Measurements from ENCODE around the gene MATN1. TPM values are rescaled to one million over a fixed set of nuclear protein-coding genes. Genes with fewer than 3 reads are reported as not detected.

The MATN1 gene
- total and polyA plus RNA-seq, 2 experiments from 2014 or later = 0.47 to 3.7 TPM

DNA sequence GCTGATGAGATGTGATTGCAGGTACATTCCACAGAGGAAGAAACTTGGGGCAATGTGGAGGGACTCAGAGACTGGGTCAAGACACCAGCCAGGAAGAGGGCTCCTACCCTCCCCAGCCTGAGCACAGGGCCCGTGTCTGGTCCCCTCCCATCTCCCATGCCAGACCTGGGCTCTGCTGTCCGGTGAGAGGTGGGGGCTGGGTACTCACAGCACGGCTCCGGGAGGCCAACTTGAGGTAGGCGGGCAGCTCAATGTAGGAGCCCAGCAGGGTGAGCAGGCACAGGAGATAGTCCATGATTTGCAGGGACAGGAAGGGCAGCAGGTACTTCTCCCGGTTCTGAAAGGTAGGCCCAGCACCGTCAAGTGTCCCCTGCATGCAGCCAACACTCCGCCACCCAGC lies 16.2 kb upstream of the MATN1 start:
- H3K9me3 ChIP-seq (ENCODE audit: low read depth) = no peaks in the 10 kb centered on the region
- WGBS (ENCODE audit: low lambda C conversion rate, missing lambda C conversion rate) = 94% methylated on average over 8 of the region's 8 CpGs
- no peaks in the 10 kb centered on the region for H3K36me3 ChIP-seq (replicated peaks; ENCODE audit: insufficient read depth, low read depth)
- H2AFZ ChIP-seq = no peak overlapping the region
- no peaks in the 10 kb centered on the region for H3K27me3 ChIP-seq
- no peaks in the 10 kb centered on the region for H3K79me2 ChIP-seq
- H3K4me3 ChIP-seq = no peak overlapping the region
- H3K4me1 ChIP-seq (ENCODE audit: insufficient read depth) = peaks cover under 1% of the 10 kb centered on the region
- no peaks in the 10 kb centered on the region for H4K20me1 ChIP-seq (ENCODE audit: insufficient read depth, poor library complexity, severe bottlenecking)
- DNase-seq (ENCODE audit: low spot score) = no peak
- H3K9me2 ChIP-seq (replicated peaks; ENCODE audit: insufficient read depth) = no peaks in the 10 kb centered on the region
- H3K27ac ChIP-seq = no peak overlapping the region
- TF ChIP-seq, protein P1, sequence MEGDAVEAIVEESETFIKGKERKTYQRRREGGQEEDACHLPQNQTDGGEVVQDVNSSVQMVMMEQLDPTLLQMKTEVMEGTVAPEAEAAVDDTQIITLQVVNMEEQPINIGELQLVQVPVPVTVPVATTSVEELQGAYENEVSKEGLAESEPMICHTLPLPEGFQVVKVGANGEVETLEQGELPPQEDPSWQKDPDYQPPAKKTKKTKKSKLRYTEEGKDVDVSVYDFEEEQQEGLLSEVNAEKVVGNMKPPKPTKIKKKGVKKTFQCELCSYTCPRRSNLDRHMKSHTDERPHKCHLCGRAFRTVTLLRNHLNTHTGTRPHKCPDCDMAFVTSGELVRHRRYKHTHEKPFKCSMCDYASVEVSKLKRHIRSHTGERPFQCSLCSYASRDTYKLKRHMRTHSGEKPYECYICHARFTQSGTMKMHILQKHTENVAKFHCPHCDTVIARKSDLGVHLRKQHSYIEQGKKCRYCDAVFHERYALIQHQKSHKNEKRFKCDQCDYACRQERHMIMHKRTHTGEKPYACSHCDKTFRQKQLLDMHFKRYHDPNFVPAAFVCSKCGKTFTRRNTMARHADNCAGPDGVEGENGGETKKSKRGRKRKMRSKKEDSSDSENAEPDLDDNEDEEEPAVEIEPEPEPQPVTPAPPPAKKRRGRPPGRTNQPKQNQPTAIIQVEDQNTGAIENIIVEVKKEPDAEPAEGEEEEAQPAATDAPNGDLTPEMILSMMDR (IDR thresholded peaks at IDR 0.05; ENCODE audit: poor library complexity) = no peak
- TF ChIP-seq EZH2phosphoT487 (IDR thresholded peaks at IDR 0.05; ENCODE audit: low read depth, severe bottlenecking, unreplicated experiment) = no peak
- TF ChIP-seq EZH2 (IDR thresholded peaks at IDR 0.05; ENCODE audit: borderline replicate concordance) = no peak
- no peak overlapping the region for H3K4me2 ChIP-seq

DNA sequence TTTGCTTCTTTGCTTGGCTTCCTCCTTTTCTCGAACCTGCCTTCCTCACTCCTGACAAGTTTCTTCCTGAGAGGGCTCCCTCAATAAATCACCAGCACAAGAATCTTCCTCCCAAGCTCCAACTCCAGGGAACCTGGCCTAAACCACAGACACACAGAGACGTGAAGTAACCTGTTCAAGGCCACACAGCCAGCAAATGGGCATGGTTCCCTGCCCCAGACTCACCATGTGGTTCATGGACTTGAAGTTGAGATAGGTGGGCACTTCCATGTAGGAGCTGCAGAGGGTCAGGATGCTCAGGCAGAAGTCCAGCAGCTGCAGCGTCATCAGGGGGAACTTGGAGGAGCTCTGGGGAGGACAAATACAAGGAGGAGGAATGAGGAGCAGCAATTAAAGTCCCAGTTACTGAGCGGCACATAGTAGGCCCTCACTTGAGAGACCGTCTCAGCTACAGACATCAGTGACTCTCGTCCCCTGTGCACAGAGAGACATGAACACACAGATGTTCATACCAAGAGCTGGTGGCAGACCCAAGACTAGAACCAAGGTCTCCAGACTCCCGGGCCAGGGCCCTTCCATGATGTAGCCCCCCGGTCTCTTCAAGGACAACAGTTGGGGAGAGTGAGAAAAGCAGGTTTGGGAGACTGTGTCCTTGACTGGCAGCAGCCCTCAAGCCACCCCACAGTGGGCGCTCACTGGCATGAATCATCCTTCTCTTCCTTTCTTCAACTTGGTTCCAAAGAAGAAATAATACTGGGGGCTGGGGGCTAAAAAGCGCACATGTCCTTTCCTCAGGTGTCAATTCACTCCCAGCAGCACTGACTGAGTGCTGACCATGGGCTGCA lies 15.6 kb upstream of the MATN1 start:
- Histone ChIP-seq H2AFZ (no peak overlapping the region), H3K27ac (peak overlapping the region; percentile 13), H3K4me1 (ENCODE audit: insufficient read depth) (no peaks in the 10 kb centered on the region), H3K27me3 (no peaks in the 10 kb centered on the region), H3K4me2 (no peak overlapping the region), H3K79me2 (no peaks in the 10 kb centered on the region), H3K4me3 (no peak overlapping the region), H3K36me3 (replicated peaks; ENCODE audit: insufficient read depth, low read depth) (no peaks in the 10 kb centered on the region), H3K9me2 (replicated peaks; ENCODE audit: insufficient read depth) (no peaks in the 10 kb centered on the region), H4K20me1 (ENCODE audit: insufficient read depth, poor library complexity, severe bottlenecking) (no peaks in the 10 kb centered on the region), H3K9me3 (ENCODE audit: low read depth) (no peaks in the 10 kb centered on the region)
- 92% methylated on average over 10 of the region's 10 CpGs for WGBS (ENCODE audit: low lambda C conversion rate, missing lambda C conversion rate)
- TF ChIP-seq, protein P1 (IDR thresholded peaks at IDR 0.05; ENCODE audit: poor library complexity) = no peak
- TF ChIP-seq EZH2 (IDR thresholded peaks at IDR 0.05; ENCODE audit: borderline replicate concordance) (no peak), EZH2phosphoT487 (IDR thresholded peaks at IDR 0.05; ENCODE audit: low read depth, severe bottlenecking, unreplicated experiment) (no peak)
- DNase-seq (ENCODE audit: low spot score) = no peak

DNA sequence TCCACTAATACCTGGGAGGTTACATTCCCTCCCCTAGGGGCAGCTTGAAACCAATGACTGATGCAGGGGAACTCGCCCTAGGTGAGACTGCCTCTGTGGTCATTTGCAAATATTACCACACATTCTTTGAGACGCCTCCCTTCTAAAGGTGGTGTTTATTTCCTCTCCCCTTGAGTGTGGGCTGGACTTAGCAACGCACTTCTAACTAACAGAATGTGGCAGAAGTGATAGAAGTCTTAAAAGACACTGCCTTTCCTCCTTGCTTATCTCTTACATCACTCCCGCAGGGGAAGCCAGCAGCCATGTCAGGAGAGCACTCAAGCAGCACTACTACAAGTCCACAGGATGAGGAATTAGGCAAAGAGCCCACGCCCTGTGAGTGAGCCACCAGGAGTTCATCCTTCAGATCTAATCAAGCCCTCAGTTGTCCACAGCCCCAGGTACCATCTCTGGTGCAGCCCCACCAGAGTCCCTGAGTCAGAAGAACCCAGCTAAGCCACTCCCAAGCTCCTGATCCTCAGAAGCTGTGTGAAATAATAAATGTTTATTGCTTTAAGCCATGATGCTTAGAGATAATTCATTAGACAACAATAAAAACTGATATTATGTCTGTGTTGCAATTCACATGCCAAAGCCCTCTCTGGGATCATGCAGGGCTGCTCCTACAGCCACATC lies 14.8 kb upstream of the MATN1 start:
- no peaks in the 10 kb centered on the region for H3K9me3 ChIP-seq (ENCODE audit: low read depth)
- H4K20me1 ChIP-seq (ENCODE audit: insufficient read depth, poor library complexity, severe bottlenecking) = no peaks in the 10 kb centered on the region
- TF ChIP-seq EZH2 (IDR thresholded peaks at IDR 0.05; ENCODE audit: borderline replicate concordance) (no peak), EZH2phosphoT487 (IDR thresholded peaks at IDR 0.05; ENCODE audit: low read depth, severe bottlenecking, unreplicated experiment) (no peak)
- TF ChIP-seq, protein P1 (IDR thresholded peaks at IDR 0.05; ENCODE audit: poor library complexity) = peak; percentile 9
- no peak overlapping the region for H2AFZ ChIP-seq
- H3K4me3 ChIP-seq = no peak overlapping the region
- no peaks in the 10 kb centered on the region for H3K27me3 ChIP-seq
- H3K9me2 ChIP-seq (replicated peaks; ENCODE audit: insufficient read depth) = no peaks in the 10 kb centered on the region
- H3K36me3 ChIP-seq (replicated peaks; ENCODE audit: insufficient read depth, low read depth) = no peaks in the 10 kb centered on the region
- H3K4me2 ChIP-seq = no peak overlapping the region
- peak overlapping the region; percentile 35 for H3K27ac ChIP-seq
- WGBS (ENCODE audit: low lambda C conversion rate, missing lambda C conversion rate) = 61% methylated on average over 5 of the region's 5 CpGs
- no peaks in the 10 kb centered on the region for H3K79me2 ChIP-seq
- DNase-seq (ENCODE audit: low spot score) = no peak
- H3K4me1 ChIP-seq (ENCODE audit: insufficient read depth) = no peaks in the 10 kb centered on the region
